Activated T-cell treated with anti-CD3 and anti-CD28 coated beads for 24 hours (primary cell): ENCODE results near the gene FRYL.

Experiments used
- DNase-seq: peaks from one replicate; pipeline ENCODE4 v3.0.0-alpha.2; 2020; ENCODE audit warnings: low read depth

The FRYL gene

GRCh38 chr4:48620093-48620492, 160.0 kb downstream of the FRYL start:
- DNase-seq: no peak

- no peak for DNase-seq
Observed at GRCh38 chr4:48604527-48604926, 175.6 kb downstream of the FRYL start.

GRCh38 chr4:48604041-48604440, 176.0 kb downstream of the FRYL start:
- DNase-seq: no peak

GRCh38 chr4:48603366-48604003, 176.6 kb downstream of the FRYL start:
- DNase-seq: no peak

GRCh38 chr4:48602763-48603162, 177.3 kb downstream of the FRYL start:
- DNase-seq: no peak

- DNase-seq: no peak
Observed at GRCh38 chr4:48602222-48602621, 177.9 kb downstream of the FRYL start.

- no peak for DNase-seq
Observed at GRCh38 chr4:48596336-48596735, 183.7 kb downstream of the FRYL start.

- no peak for DNase-seq
Observed at GRCh38 chr4:48594180-48594579, 185.9 kb downstream of the FRYL start.

- DNase-seq: no peak
Observed at GRCh38 chr4:48591372-48591771, 188.7 kb downstream of the FRYL start.

- no peak for DNase-seq
Observed at GRCh38 chr4:48590884-48591283, 189.2 kb downstream of the FRYL start.

- no peak for DNase-seq
Observed at GRCh38 chr4:48589098-48589445, 191.0 kb downstream of the FRYL start.

- no peak for DNase-seq
Observed at GRCh38 chr4:48588230-48589097, 191.6 kb downstream of the FRYL start.

- no peak for DNase-seq
Observed at GRCh38 chr4:48585401-48585800, 194.7 kb downstream of the FRYL start.

- DNase-seq: peak; percentile 30
Observed at GRCh38 chr4:48578132-48578968, 201.7 kb downstream of the FRYL start.

GRCh38 chr4:48575964-48576363, 204.1 kb downstream of the FRYL start:
- no peak for DNase-seq

- no peak for DNase-seq
Observed at GRCh38 chr4:48571471-48571870, 208.6 kb downstream of the FRYL start.

- DNase-seq: no peak
Observed at GRCh38 chr4:48570646-48571220, 209.3 kb downstream of the FRYL start.

GRCh38 chr4:48566034-48566384, 214.1 kb downstream of the FRYL start:
- no peak for DNase-seq

- DNase-seq: no peak
Observed at GRCh38 chr4:48565362-48566033, 214.6 kb downstream of the FRYL start.

GRCh38 chr4:48564151-48564550, 215.9 kb downstream of the FRYL start:
- no peak for DNase-seq

- no peak for DNase-seq
Observed at GRCh38 chr4:48558819-48559218, 221.3 kb downstream of the FRYL start.

GRCh38 chr4:48558026-48558425, 222.1 kb downstream of the FRYL start:
- DNase-seq: no peak
